Ovary (tissue), 3 donors: ENCODE data around the gene C1QL4.

ENCODE experiments used
- CTCF ChIP-seq, 3 donors: fragments of 450-650 bp in 2 of 3; fragments of 200-600 bp in 1 of 3; IDR thresholded peaks; one replicate each; pipeline versions ENCODE4 v1.5.1 to v1.8.0; 2016 to 2022; ENCODE audit warnings: antibody characterized with exemption in 3 of 3, mild to moderate bottlenecking in 1 of 3
- EP300 ChIP-seq: sonication (generic); formaldehyde crosslinking; IDR thresholded peaks from one replicate; pipeline ENCODE4 v1.6.1; 2017; ENCODE audit warnings: antibody characterized with exemption
- POLR2A ChIP-seq: fragments of 450-650 bp; IDR thresholded peaks from one replicate; pipeline ENCODE4 v1.6.1; 2017; ENCODE audit warnings: antibody characterized with exemption, mild to moderate bottlenecking, moderate library complexity
- donor health status: DM: no; HTN: no; CAD: no.

DNA sequence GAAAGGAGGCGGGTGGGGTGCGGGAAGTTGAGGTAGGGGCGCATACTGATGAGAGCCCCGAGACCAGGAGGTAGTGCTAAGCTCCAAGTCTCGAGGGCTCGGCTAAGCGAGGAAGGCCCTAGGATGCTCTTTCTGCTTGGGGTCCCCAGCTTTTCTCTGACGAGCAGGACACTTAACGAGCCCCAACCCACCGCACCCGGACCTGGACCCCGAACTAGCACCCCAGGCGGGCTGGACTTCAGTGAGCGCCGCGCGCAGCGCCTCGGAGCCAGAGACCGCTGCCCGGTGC lies 4.7 kb upstream of the C1QL4 start:
- no peak for TF ChIP-seq CTCF (IDR thresholded peaks at IDR 0.05)
- no peak for TF ChIP-seq POLR2A
- TF ChIP-seq EP300, result no peak
